Measurements from ENCODE around the gene B3GAT2.

Gene B3GAT2

DNA sequence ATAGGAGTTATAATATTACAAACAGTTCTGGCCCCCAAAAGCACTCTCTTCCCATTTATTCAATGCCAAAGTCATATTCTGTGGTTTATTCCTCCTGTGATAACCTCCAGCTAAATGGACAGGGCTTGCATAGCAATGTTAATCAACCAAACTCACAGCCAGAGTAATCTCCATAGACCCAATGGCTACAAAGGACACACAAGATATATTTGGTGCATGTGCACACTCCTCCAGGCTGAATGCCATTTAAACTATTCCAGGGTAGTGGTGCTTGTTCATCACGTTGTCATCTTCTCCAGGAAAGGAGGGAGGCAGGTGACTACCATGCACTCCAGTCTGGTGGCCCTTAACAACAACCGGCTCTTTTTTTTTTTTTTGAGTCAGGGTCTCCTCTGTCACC lies 56.8 kb downstream of the B3GAT2 start:
- no peak overlapping the region for H3K4me3 ChIP-seq (ENCODE audit: low read depth, low read length)
- TF ChIP-seq MYC (IDR thresholded peaks at IDR 0.05; ENCODE audit: low read depth, low read length), result no peak
- no peak for TF ChIP-seq POLR2A (IDR thresholded peaks at IDR 0.05; ENCODE audit: extremely low read depth, insufficient read length)
- TF ChIP-seq, protein P1, sequence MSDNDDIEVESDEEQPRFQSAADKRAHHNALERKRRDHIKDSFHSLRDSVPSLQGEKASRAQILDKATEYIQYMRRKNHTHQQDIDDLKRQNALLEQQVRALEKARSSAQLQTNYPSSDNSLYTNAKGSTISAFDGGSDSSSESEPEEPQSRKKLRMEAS (IDR thresholded peaks at IDR 0.05; ENCODE audit: low read depth, low read length), result no peak
- TF ChIP-seq, protein P2, sequence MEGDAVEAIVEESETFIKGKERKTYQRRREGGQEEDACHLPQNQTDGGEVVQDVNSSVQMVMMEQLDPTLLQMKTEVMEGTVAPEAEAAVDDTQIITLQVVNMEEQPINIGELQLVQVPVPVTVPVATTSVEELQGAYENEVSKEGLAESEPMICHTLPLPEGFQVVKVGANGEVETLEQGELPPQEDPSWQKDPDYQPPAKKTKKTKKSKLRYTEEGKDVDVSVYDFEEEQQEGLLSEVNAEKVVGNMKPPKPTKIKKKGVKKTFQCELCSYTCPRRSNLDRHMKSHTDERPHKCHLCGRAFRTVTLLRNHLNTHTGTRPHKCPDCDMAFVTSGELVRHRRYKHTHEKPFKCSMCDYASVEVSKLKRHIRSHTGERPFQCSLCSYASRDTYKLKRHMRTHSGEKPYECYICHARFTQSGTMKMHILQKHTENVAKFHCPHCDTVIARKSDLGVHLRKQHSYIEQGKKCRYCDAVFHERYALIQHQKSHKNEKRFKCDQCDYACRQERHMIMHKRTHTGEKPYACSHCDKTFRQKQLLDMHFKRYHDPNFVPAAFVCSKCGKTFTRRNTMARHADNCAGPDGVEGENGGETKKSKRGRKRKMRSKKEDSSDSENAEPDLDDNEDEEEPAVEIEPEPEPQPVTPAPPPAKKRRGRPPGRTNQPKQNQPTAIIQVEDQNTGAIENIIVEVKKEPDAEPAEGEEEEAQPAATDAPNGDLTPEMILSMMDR (IDR thresholded peaks at IDR 0.05; ENCODE audit: low read depth, low read length), result no peak
- no peak for DNase-seq (ENCODE audit: low read depth)

DNA sequence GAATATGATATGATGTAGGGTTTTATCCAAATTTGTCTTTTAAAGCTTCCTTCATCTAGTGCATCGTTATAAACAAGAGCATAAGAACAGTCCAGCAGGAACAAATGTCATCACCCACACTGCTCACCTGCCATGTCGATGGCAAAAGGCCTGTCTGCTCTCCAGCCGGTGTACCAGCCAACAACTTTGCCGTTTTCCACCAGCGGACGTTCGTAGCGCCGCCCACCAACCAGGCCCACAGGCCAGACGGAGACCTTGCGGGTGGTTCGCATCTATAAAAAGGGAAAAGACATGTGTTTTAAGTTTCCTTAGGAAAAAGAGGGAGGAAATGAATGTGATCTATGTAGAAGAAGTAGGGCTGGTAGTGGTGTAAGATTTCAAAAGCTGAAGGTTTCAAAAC lies 62.9 kb downstream of the B3GAT2 start:
- no peak for DNase-seq (ENCODE audit: low read depth)
- H3K4me3 ChIP-seq (ENCODE audit: low read depth, low read length), result no peak overlapping the region
- TF ChIP-seq, protein P1 (IDR thresholded peaks at IDR 0.05; ENCODE audit: low read depth, low read length), result no peak
- TF ChIP-seq, protein P2 (IDR thresholded peaks at IDR 0.05; ENCODE audit: low read depth, low read length), result no peak
- TF ChIP-seq MYC (IDR thresholded peaks at IDR 0.05; ENCODE audit: low read depth, low read length), result no peak
- no peak for TF ChIP-seq POLR2A (IDR thresholded peaks at IDR 0.05; ENCODE audit: extremely low read depth, insufficient read length)

DNA sequence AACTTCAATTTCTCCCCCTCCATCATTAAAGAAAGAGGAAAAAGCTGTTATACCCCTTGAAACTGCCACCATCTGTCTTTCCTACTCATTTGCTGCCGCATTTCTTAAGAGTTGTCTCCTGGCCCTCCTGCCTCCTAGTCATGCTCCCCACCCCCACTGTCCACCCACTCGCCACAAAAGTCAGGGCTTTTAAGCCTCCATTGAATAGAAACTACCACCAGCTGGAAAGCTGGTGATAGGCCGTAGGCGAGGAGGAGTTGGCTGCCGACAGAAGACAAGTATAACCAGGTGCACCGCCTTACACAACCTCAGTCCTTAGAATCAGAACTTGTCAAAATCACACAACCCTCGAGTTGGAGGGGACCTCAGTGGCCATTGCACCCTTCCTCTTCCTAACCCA lies 67.6 kb downstream of the B3GAT2 start:
- H3K4me3 ChIP-seq (ENCODE audit: low read depth, low read length), result no peak overlapping the region
- no peak for DNase-seq (ENCODE audit: low read depth)
- TF ChIP-seq, protein P1 (IDR thresholded peaks at IDR 0.05; ENCODE audit: low read depth, low read length), result no peak
- TF ChIP-seq POLR2A (IDR thresholded peaks at IDR 0.05; ENCODE audit: extremely low read depth, insufficient read length) (no peak), MYC (IDR thresholded peaks at IDR 0.05; ENCODE audit: low read depth, low read length) (no peak)
- TF ChIP-seq, protein P2 (IDR thresholded peaks at IDR 0.05; ENCODE audit: low read depth, low read length), result no peak

DNA sequence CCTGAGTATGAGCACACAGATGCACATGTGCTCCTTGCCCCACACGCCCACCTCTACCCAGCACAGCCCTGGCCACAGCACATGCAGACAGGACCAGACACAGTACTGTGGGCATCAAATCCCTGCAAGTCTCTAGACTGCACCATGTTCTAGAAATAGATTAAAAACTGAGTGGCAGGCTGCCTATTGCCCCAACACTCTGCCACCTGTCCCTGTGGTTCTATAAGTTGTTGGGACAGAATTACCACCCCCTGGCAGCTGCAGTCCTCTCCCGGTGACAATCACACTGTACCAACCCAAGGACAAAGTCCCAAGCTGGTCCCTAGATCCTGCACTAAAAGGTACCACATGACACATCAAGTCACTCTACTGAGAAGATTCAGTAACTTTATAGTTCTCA lies 70.2 kb downstream of the B3GAT2 start:
- no peak for DNase-seq (ENCODE audit: low read depth)
- H3K4me3 ChIP-seq (ENCODE audit: low read depth, low read length), result no peak overlapping the region
- TF ChIP-seq, protein P2 (IDR thresholded peaks at IDR 0.05; ENCODE audit: low read depth, low read length), result no peak
- TF ChIP-seq, protein P1 (IDR thresholded peaks at IDR 0.05; ENCODE audit: low read depth, low read length), result no peak
- TF ChIP-seq MYC (IDR thresholded peaks at IDR 0.05; ENCODE audit: low read depth, low read length), result no peak
- no peak for TF ChIP-seq POLR2A (IDR thresholded peaks at IDR 0.05; ENCODE audit: extremely low read depth, insufficient read length)

DNA sequence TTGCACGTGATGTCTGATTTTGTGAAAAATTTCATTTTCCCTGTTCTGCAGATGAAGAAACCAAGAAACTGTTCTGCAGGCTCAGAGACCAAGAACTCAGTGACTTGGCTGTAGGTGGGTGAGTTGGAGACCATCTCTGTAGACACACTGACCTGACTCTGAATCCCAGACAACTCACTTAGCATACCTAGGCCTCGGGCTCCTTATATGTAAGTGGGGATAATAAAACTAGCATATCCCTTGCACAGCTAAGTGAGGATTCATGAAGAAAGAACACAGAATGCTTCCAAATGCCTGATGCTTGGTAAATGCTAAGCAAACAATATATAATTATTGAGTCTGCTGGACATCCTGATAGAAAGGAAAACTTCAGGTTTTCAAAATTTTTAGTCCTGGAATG lies 70.8 kb downstream of the B3GAT2 start:
- no peak for DNase-seq (ENCODE audit: low read depth)
- no peak overlapping the region for H3K4me3 ChIP-seq (ENCODE audit: low read depth, low read length)
- TF ChIP-seq MYC (IDR thresholded peaks at IDR 0.05; ENCODE audit: low read depth, low read length), result no peak
- TF ChIP-seq, protein P2 (IDR thresholded peaks at IDR 0.05; ENCODE audit: low read depth, low read length), result no peak
- TF ChIP-seq, protein P1 (IDR thresholded peaks at IDR 0.05; ENCODE audit: low read depth, low read length), result no peak
- TF ChIP-seq POLR2A (IDR thresholded peaks at IDR 0.05; ENCODE audit: extremely low read depth, insufficient read length), result no peak
